Astrocyte (in vitro differentiated cells and primary cell): Measurements from ENCODE around the gene USP25.

Experiments used
- EZH2 ChIP-seq: IDR thresholded peaks from 2 replicates; pipeline ENCODE4 v1.6.1; 2012; ENCODE audit warnings: mild to moderate bottlenecking, low read length, inconsistent platforms; ENCODE audit not compliant: insufficient read depth
- TF ChIP-seq, protein P1 (sequence below): IDR thresholded peaks from 2 replicates; pipeline ENCODE4 v1.5.1; 2011; ENCODE audit warnings: low read depth, mild to moderate bottlenecking, inconsistent platforms, low read length, moderate library complexity; ENCODE audit not compliant: insufficient read depth

- TF ChIP-seq, protein P1, sequence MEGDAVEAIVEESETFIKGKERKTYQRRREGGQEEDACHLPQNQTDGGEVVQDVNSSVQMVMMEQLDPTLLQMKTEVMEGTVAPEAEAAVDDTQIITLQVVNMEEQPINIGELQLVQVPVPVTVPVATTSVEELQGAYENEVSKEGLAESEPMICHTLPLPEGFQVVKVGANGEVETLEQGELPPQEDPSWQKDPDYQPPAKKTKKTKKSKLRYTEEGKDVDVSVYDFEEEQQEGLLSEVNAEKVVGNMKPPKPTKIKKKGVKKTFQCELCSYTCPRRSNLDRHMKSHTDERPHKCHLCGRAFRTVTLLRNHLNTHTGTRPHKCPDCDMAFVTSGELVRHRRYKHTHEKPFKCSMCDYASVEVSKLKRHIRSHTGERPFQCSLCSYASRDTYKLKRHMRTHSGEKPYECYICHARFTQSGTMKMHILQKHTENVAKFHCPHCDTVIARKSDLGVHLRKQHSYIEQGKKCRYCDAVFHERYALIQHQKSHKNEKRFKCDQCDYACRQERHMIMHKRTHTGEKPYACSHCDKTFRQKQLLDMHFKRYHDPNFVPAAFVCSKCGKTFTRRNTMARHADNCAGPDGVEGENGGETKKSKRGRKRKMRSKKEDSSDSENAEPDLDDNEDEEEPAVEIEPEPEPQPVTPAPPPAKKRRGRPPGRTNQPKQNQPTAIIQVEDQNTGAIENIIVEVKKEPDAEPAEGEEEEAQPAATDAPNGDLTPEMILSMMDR, result no peak
- TF ChIP-seq EZH2, result no peak
Measured at GRCh38 chr21:15729346-15729673, 472 bp upstream of the USP25 start.
